Measurements from ENCODE around the gene BCHE. TPM values are rescaled to one million over a fixed set of nuclear protein-coding genes. Genes with fewer than 3 reads are reported as not detected.

The BCHE gene
- total RNA-seq, 2 donors from 2014 or later, result 0.69 to 0.79 TPM

DNA sequence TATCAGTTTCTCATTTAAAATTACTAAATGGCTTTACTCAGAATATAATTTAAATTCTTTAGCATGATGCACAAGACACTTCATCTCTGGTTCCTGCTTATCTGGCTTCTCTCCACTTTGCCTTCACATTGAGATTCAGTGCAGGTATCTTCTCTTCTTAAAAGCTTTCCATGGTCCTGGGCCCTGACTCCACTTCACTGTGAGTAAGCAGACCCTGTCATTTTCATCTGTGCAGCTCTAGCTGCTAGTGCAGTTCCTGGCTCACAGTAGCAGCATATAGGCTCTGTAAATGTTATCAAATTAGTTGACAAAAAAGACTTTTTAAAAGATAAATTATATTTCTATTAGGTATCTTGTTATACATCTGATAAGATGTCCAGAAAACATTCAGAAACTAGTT lies 58.8 kb downstream of the BCHE start:
- no peaks in the 10 kb centered on the region for H3K4me1 Mint-ChIP-seq
- H3K4me1 ChIP-seq (ENCODE audit: control insufficient read depth, insufficient read depth, low read length), result no peaks in the 10 kb centered on the region
- H3K36me3 Mint-ChIP-seq (ENCODE audit: low read depth), result no peaks in the 10 kb centered on the region
- H3K36me3 ChIP-seq (ENCODE audit: control insufficient read depth, insufficient read depth, low read length), result no peaks in the 10 kb centered on the region
- no peaks in the 10 kb centered on the region for H3K9me3 Mint-ChIP-seq
- no peak overlapping the region for H3K27ac ChIP-seq (ENCODE audit: low read depth, low read length)
- no peak overlapping the region for H3K27ac Mint-ChIP-seq
- no peak overlapping the region for H3K4me3 Mint-ChIP-seq
- no peak for TF ChIP-seq CTCF (conservative IDR thresholded peaks at IDR 0.05)
- H3K27me3 Mint-ChIP-seq (ENCODE audit: insufficient read depth), result no peaks in the 10 kb centered on the region
- DNase-seq, result no peak
- H3K4me3 ChIP-seq (ENCODE audit: low read length), result no peak overlapping the region
- no peaks in the 10 kb centered on the region for H3K27me3 ChIP-seq (ENCODE audit: control insufficient read depth, insufficient read depth, low read length, poor library complexity, severe bottlenecking)
- H3K9ac ChIP-seq (ENCODE audit: extremely low read depth, low read length, poor library complexity, severe bottlenecking), result no peak overlapping the region
- no peaks in the 10 kb centered on the region for H3K9me3 ChIP-seq (ENCODE audit: control insufficient read depth, low read length)

- WGBS, 2 experiments (ENCODE audit: insufficient coverage in 1 of 2, insufficient read length in 1 of 2), result 43% methylated on average over 2 of the region's 3 CpGs; no CpG with 5 or more reads in 1 of the 2 experiments
- Histone ChIP-seq H3K4me1 (ENCODE audit: control insufficient read depth, insufficient read depth, low read length) (no peaks in the 10 kb centered on the region), H3K27me3 (ENCODE audit: control insufficient read depth, insufficient read depth, low read length, poor library complexity, severe bottlenecking) (no peaks in the 10 kb centered on the region), H3K27ac (ENCODE audit: low read depth, low read length) (no peak overlapping the region), H3K4me3 (ENCODE audit: low read length) (no peak overlapping the region), H3K36me3 (ENCODE audit: control insufficient read depth, insufficient read depth, low read length) (no peaks in the 10 kb centered on the region), H3K9me3 (ENCODE audit: control insufficient read depth, low read length) (no peaks in the 10 kb centered on the region), H3K9ac (ENCODE audit: extremely low read depth, low read length, poor library complexity, severe bottlenecking) (no peak overlapping the region)
- no peak for TF ChIP-seq CTCF (conservative IDR thresholded peaks at IDR 0.05)
- Mint-ChIP-seq H3K9me3 (no peaks in the 10 kb centered on the region), H3K27ac (no peak overlapping the region), H3K4me3 (no peak overlapping the region), H3K36me3 (ENCODE audit: low read depth) (no peaks in the 10 kb centered on the region), H3K4me1 (no peaks in the 10 kb centered on the region), H3K27me3 (ENCODE audit: insufficient read depth) (no peaks in the 10 kb centered on the region)
- no peak for DNase-seq
These were observed 61.4 kb downstream of the BCHE start for GRCh38 chr3:165775824-165776223.

- H3K4me3 Mint-ChIP-seq, result no peak overlapping the region
- H3K36me3 ChIP-seq (ENCODE audit: control insufficient read depth, insufficient read depth, low read length), result no peaks in the 10 kb centered on the region
- H3K27me3 ChIP-seq (ENCODE audit: control insufficient read depth, insufficient read depth, low read length, poor library complexity, severe bottlenecking), result no peaks in the 10 kb centered on the region
- no peaks in the 10 kb centered on the region for H3K27me3 Mint-ChIP-seq (ENCODE audit: insufficient read depth)
- no peak for TF ChIP-seq CTCF (conservative IDR thresholded peaks at IDR 0.05)
- no peak overlapping the region for H3K27ac Mint-ChIP-seq
- no peaks in the 10 kb centered on the region for H3K36me3 Mint-ChIP-seq (ENCODE audit: low read depth)
- peaks cover 4% of the 10 kb centered on the region for H3K4me1 Mint-ChIP-seq
- 86 to 89% methylated on average over 1 to 2 of the region's 3 CpGs for WGBS, 2 experiments (ENCODE audit: insufficient coverage in 1 of 2, insufficient read length in 1 of 2)
- DNase-seq, result no peak
- no peaks in the 10 kb centered on the region for H3K9me3 Mint-ChIP-seq
- no peak overlapping the region for H3K4me3 ChIP-seq (ENCODE audit: low read length)
- no peaks in the 10 kb centered on the region for H3K4me1 ChIP-seq (ENCODE audit: control insufficient read depth, insufficient read depth, low read length)
- H3K27ac ChIP-seq (ENCODE audit: low read depth, low read length), result no peak overlapping the region
- H3K9me3 ChIP-seq (ENCODE audit: control insufficient read depth, low read length), result no peaks in the 10 kb centered on the region
- H3K9ac ChIP-seq (ENCODE audit: extremely low read depth, low read length, poor library complexity, severe bottlenecking), result no peak overlapping the region
These were observed 66.4 kb downstream of the BCHE start for GRCh38 chr3:165770781-165771180.

All from endodermal cell (in vitro differentiated cells).